Liver (tissue), 9 donors: ENCODE measurements around the gene IL11. TPM values are rescaled to one million over a fixed set of nuclear protein-coding genes. Genes with fewer than 3 reads are reported as not detected.

Source experiments
- DNase-seq: peaks from one replicate; pipeline ENCODE4 v3.0.0-alpha.2; 2017; ENCODE audit warnings: low spot score
- H3K27ac ChIP-seq, 2 donors: one replicate each; pipeline ENCODE4 v1.7.0; 2013; ENCODE audit warnings: inconsistent platforms in 2 of 2, low read length in 2 of 2, control low read depth in 1 of 2, low read depth in 1 of 2, mild to moderate bottlenecking in 1 of 2
- H3K27me3 ChIP-seq, 4 donors: one replicate each; pipeline versions ENCODE4 v1.6.1 to v1.7.0; 2013; ENCODE audit warnings: low read length in 3 of 4, inconsistent platforms in 1 of 4, mild to moderate bottlenecking in 1 of 4, moderate library complexity in 1 of 4; ENCODE audit not compliant: control insufficient read depth in 4 of 4, insufficient read depth in 4 of 4
- H3K36me3 ChIP-seq, 4 donors: one replicate each; pipeline versions ENCODE4 v1.6.1 to v1.7.0; 2013; ENCODE audit warnings: low read length in 3 of 4, mild to moderate bottlenecking in 3 of 4, low read depth in 1 of 4, moderate library complexity in 1 of 4; ENCODE audit not compliant: control insufficient read depth in 4 of 4, insufficient read depth in 3 of 4
- H3K4me1 ChIP-seq, 4 donors: one replicate each; pipeline versions ENCODE4 v1.6.1 to v1.7.0; 2013; ENCODE audit warnings: low read length in 3 of 4, mild to moderate bottlenecking in 3 of 4, moderate library complexity in 1 of 4; ENCODE audit not compliant: control insufficient read depth in 4 of 4, insufficient read depth in 4 of 4
- H3K4me3 ChIP-seq, 3 donors: one replicate each; pipeline versions ENCODE4 v1.6.1 to v1.7.0; 2013; ENCODE audit warnings: low read length in 3 of 3, control low read depth in 1 of 3, low read depth in 1 of 3, mild to moderate bottlenecking in 1 of 3
- H3K9ac ChIP-seq, 2 donors: one replicate each; pipeline ENCODE4 v1.7.0; 2013; ENCODE audit warnings: low read length in 2 of 2, mild to moderate bottlenecking in 2 of 2, moderate library complexity in 2 of 2, control low read depth in 1 of 2, low read depth in 1 of 2
- H3K9me3 ChIP-seq, 4 donors: one replicate each; pipeline versions ENCODE4 v1.6.1 to v1.7.0; 2013; ENCODE audit warnings: low read length in 3 of 4; ENCODE audit not compliant: control insufficient read depth in 4 of 4
- EGR1 ChIP-seq, 2 donors: IDR thresholded peaks; 2 replicates each; pipeline ENCODE4 v1.6.1; 2016 to 2018; ENCODE audit warnings: antibody characterized with exemption in 2 of 2, low read depth in 2 of 2
- FOXA1 ChIP-seq: IDR thresholded peaks from 2 replicates; pipeline ENCODE4 v1.6.1; 2016; ENCODE audit warnings: antibody characterized with exemption
- FOXA2 ChIP-seq: IDR thresholded peaks from 2 replicates; pipeline ENCODE4 v1.6.1; 2016; ENCODE audit warnings: antibody characterized with exemption
- HNF4A ChIP-seq, 2 donors: conservative IDR thresholded peaks; 2 replicates each; pipeline ENCODE4 v1.6.1; 2016; ENCODE audit warnings: antibody characterized with exemption in 2 of 2, mild to moderate bottlenecking in 2 of 2
- HNF4G ChIP-seq: IDR thresholded peaks from 2 replicates; pipeline ENCODE4 v1.6.1; 2016; ENCODE audit warnings: antibody characterized with exemption
- JUND ChIP-seq, 2 donors: IDR thresholded peaks; 2 replicates each; pipeline ENCODE4 v1.6.1; 2016; ENCODE audit warnings: antibody characterized with exemption in 2 of 2
- RAD21 ChIP-seq, 2 donors: IDR thresholded peaks; 2 replicates each; pipeline ENCODE4 v1.6.1; 2016; ENCODE audit warnings: antibody characterized with exemption in 2 of 2, mild to moderate bottlenecking in 2 of 2
- RXRA ChIP-seq, 2 donors: IDR thresholded peaks; 2 replicates each; pipeline ENCODE4 v1.6.1; 2017 to 2018; ENCODE audit warnings: antibody characterized with exemption in 2 of 2, mild to moderate bottlenecking in 1 of 2
- SP1 ChIP-seq: IDR thresholded peaks from 2 replicates; pipeline ENCODE4 v1.6.1; 2018; ENCODE audit warnings: antibody characterized with exemption, mild to moderate bottlenecking
- TAF1 ChIP-seq: conservative IDR thresholded peaks from 2 replicates; pipeline ENCODE4 v1.6.1; 2016; ENCODE audit warnings: antibody characterized with exemption, mild to moderate bottlenecking
- YY1 ChIP-seq: IDR thresholded peaks from 2 replicates; pipeline ENCODE4 v1.6.1; 2016; ENCODE audit warnings: antibody characterized with exemption, mild to moderate bottlenecking
- WGBS: extraction: QIAGEN DNeasy Blood & Tissue Kit; methylation state at CpG from one replicate; pipeline ENCODE4 v1.1.7; 2013; 5-methylcytosine and 5-hydroxymethylcytosine counted together
- polyA plus RNA-seq, 2 donors: library from polyadenylated mRNA; stranded (reverse) in 1 of 2; unstranded in 1 of 2; fragments of 200-250 nt in 1 of 2; fragments of >200 nt in 1 of 2; fragmentation: Nextera tagmentation in 1 of 2; extraction: Ambion mirVana in 1 of 2; gene quantifications; one replicate each; pipeline versions ENCODE4 v1.2.1 to v1.2.3, GENCODE V29; 2013 to 2015
- total RNA-seq, 2 donors: library from RNA; depleted of rRNA; stranded (reverse); fragments of >200 nt; gene quantifications; one replicate each; pipeline ENCODE4 v1.2.3, GENCODE V29; 2014
- TF ChIP-seq, protein P1 (sequence below): fragments of 150-350 bp; IDR thresholded peaks from 2 replicates; pipeline ENCODE4 v1.5.1; 2017; ENCODE audit warnings: improper control_type of control experiment, low read depth, low read length; ENCODE audit not compliant: missing input control
- TF ChIP-seq, protein P2 (sequence below): IDR thresholded peaks from 2 replicates; pipeline ENCODE4 v1.6.1; 2016; ENCODE audit warnings: antibody characterized with exemption, mild to moderate bottlenecking
- TF ChIP-seq, protein P3 (sequence below): IDR thresholded peaks from 2 replicates; pipeline ENCODE4 v1.6.1; 2016; ENCODE audit warnings: antibody characterized with exemption
- TF ChIP-seq, protein P4 (sequence below): IDR thresholded peaks from 2 replicates; pipeline ENCODE4 v1.6.1; 2016; ENCODE audit warnings: antibody characterized with exemption
- TF ChIP-seq, protein P5 (sequence below): IDR thresholded peaks from 2 replicates; pipeline ENCODE4 v1.6.1; 2016; ENCODE audit warnings: antibody characterized with exemption
- donor health status: healthy.
- donor health status: healthy.
- donor health status: healthy.
- donor health status: healthy.
- donor health status: healthy.

Gene IL11
- total and polyA plus RNA-seq, 4 donors = not detected

DNA sequence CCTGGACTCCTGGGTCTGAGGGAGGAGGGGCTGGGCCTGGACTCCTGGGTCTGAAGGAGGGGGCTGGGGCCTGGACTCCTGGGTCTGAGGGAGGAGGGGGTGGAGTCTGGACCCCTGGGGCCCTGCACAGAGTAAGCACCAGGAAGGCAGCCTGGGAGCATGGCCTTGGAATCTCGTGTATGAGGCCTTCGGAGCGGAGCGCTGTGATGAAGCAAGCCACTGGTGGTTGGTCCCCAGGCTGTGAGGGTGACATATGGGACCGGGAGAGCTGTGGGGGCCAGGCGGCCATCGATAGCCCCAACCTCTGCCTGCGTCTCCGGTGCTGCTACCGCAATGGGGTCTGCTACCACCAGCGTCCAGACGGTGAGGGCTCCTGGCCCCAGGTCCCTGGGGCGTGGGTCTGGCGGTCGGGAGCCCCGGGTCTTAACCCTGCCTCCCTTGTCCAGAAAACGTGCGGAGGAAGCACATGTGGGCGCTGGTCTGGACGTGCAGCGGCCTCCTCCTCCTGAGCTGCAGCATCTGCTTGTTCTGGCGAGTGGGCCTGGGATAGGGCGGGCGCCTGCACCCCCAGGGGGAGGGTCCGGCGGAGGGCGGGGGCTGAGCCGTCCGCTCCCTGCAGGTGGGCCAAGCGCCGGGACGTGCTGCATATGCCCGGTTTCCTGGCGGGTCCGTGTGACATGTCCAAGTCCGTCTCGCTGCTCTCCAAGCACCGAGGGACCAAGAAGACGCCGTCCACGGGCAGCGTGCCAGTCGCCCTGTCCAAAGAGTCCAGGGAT is 7.3 kb upstream of the IL11 start:
- Histone ChIP-seq H3K27ac (no peak overlapping the region), H3K27me3 (peaks cover 0 to 4% (median 3%) of the 10 kb centered on the region in 4 donors)
- 20% methylated on average over 43 of the region's 43 CpGs for WGBS

More for the DNA sequence above, 7.3 kb upstream of the IL11 start:
- no peaks in the 10 kb centered on the region for H3K9me3 ChIP-seq
- H3K4me1 ChIP-seq = peaks cover 0 to 2% (median 0%) of the 10 kb centered on the region in 4 donors
- no peak overlapping the region for H3K9ac ChIP-seq
- no peaks in the 10 kb centered on the region for H3K36me3 ChIP-seq
- DNase-seq = no peak
- H3K4me3 ChIP-seq = no peak overlapping the region
- TF ChIP-seq HNF4G = no peak
- no peak for TF ChIP-seq TAF1
- TF ChIP-seq SP1 = no peak
- TF ChIP-seq HNF4A (conservative IDR thresholded peaks at IDR 0.05) = no peak
- TF ChIP-seq JUND (IDR thresholded peaks at IDR 0.05) = no peak
- no peak for TF ChIP-seq EGR1 (IDR thresholded peaks at IDR 0.05; ENCODE audit: low read depth in 2 of 2)
- TF ChIP-seq, protein P1, sequence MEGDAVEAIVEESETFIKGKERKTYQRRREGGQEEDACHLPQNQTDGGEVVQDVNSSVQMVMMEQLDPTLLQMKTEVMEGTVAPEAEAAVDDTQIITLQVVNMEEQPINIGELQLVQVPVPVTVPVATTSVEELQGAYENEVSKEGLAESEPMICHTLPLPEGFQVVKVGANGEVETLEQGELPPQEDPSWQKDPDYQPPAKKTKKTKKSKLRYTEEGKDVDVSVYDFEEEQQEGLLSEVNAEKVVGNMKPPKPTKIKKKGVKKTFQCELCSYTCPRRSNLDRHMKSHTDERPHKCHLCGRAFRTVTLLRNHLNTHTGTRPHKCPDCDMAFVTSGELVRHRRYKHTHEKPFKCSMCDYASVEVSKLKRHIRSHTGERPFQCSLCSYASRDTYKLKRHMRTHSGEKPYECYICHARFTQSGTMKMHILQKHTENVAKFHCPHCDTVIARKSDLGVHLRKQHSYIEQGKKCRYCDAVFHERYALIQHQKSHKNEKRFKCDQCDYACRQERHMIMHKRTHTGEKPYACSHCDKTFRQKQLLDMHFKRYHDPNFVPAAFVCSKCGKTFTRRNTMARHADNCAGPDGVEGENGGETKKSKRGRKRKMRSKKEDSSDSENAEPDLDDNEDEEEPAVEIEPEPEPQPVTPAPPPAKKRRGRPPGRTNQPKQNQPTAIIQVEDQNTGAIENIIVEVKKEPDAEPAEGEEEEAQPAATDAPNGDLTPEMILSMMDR = no peak
- TF ChIP-seq, protein P2, sequence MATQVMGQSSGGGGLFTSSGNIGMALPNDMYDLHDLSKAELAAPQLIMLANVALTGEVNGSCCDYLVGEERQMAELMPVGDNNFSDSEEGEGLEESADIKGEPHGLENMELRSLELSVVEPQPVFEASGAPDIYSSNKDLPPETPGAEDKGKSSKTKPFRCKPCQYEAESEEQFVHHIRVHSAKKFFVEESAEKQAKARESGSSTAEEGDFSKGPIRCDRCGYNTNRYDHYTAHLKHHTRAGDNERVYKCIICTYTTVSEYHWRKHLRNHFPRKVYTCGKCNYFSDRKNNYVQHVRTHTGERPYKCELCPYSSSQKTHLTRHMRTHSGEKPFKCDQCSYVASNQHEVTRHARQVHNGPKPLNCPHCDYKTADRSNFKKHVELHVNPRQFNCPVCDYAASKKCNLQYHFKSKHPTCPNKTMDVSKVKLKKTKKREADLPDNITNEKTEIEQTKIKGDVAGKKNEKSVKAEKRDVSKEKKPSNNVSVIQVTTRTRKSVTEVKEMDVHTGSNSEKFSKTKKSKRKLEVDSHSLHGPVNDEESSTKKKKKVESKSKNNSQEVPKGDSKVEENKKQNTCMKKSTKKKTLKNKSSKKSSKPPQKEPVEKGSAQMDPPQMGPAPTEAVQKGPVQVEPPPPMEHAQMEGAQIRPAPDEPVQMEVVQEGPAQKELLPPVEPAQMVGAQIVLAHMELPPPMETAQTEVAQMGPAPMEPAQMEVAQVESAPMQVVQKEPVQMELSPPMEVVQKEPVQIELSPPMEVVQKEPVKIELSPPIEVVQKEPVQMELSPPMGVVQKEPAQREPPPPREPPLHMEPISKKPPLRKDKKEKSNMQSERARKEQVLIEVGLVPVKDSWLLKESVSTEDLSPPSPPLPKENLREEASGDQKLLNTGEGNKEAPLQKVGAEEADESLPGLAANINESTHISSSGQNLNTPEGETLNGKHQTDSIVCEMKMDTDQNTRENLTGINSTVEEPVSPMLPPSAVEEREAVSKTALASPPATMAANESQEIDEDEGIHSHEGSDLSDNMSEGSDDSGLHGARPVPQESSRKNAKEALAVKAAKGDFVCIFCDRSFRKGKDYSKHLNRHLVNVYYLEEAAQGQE = no peak
- TF ChIP-seq FOXA2 = no peak
- TF ChIP-seq, protein P3, sequence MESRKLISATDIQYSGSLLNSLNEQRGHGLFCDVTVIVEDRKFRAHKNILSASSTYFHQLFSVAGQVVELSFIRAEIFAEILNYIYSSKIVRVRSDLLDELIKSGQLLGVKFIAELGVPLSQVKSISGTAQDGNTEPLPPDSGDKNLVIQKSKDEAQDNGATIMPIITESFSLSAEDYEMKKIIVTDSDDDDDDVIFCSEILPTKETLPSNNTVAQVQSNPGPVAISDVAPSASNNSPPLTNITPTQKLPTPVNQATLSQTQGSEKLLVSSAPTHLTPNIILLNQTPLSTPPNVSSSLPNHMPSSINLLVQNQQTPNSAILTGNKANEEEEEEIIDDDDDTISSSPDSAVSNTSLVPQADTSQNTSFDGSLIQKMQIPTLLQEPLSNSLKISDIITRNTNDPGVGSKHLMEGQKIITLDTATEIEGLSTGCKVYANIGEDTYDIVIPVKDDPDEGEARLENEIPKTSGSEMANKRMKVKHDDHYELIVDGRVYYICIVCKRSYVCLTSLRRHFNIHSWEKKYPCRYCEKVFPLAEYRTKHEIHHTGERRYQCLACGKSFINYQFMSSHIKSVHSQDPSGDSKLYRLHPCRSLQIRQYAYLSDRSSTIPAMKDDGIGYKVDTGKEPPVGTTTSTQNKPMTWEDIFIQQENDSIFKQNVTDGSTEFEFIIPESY = no peak
- TF ChIP-seq, protein P4, sequence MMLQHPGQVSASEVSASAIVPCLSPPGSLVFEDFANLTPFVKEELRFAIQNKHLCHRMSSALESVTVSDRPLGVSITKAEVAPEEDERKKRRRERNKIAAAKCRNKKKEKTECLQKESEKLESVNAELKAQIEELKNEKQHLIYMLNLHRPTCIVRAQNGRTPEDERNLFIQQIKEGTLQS = no peak
- no peak for TF ChIP-seq FOXA1
- TF ChIP-seq RXRA (IDR thresholded peaks at IDR 0.05) = no peak
- TF ChIP-seq RAD21 (IDR thresholded peaks at IDR 0.05) = no peak
- TF ChIP-seq YY1 = no peak
- TF ChIP-seq, protein P5, sequence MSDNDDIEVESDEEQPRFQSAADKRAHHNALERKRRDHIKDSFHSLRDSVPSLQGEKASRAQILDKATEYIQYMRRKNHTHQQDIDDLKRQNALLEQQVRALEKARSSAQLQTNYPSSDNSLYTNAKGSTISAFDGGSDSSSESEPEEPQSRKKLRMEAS = no peak
